NCI-H345 treated with DMSO at 0.1 percent for 48 hours (cell line): ENCODE data around the gene DLG2.
"Not testable (repeated sequence)": the region's sequence is repeated elsewhere in the genome, so short reads cannot be mapped to it uniquely, and the experiment has no call there.

Source experiments
- DNase-seq: peaks from one replicate; lab custom pipeline; 2025; ENCODE audit not compliant: unreplicated experiment; lab: John Stamatoyannopoulos, UW

The DLG2 gene

DNA sequence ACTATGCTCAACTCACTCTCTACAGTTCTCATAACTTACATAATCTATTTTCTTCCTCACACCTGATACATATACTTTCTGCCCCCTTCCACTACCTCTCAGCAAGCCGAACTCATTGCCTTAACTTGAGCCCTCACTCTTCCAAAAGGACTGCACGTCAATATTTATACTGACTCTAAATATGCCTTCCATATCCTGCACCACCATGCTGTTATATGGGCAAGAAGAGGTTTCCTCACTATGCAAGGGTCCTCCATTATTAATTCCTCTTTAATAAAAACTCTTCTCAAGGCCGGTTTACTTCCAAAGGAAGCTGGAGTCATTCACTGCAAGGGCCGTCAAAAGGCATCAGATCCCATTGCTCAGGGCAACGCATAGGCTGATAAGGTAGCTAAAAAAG, 2204.5 kb downstream of the DLG2 start:
- DNase-seq: not testable (repeated sequence)

DNA sequence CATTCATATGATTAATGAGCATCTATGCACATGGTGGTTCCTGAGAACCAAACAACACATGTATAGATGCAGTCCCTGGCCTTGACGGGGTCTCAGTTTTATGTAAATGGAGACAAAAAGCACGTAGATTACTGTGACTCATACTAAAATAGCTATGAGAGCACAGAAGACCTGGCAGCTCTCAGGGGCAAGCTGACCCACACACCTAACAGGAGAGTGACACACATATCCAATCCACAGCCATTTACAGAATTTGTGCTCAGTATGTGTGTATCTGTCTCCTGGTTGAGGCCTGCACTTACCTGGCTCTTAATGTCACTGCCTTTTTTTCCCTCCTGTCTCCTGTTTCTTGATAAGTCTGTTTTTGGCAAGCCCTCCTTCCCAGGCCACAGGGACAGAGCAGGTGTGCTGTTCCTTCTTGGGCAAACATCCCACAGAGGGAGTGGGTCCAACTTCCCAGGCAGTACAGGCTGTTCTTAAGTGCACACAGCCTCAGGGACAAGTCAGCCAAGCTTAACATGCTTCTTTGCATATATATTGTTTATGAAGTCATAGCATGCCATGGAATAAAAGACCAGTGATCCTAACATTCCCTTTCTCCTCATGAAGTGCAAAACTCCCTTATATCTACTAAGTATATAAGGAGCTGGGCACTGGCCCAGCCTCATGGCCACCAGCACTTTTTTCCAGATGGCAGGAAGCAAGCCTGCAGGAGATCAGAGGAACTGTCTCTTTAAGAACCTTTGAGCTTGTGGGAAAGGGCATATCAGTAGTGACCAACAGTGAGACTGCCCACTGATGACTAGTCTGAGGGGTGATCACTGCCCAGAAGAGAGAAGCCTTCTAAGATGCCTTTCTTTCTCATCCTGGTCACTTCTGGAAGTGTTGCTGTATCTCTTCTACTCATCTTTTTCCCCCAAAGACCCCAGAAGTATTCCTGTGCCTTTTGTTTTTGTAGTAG, 2216.3 kb downstream of the DLG2 start:
- no peak for DNase-seq

DNA sequence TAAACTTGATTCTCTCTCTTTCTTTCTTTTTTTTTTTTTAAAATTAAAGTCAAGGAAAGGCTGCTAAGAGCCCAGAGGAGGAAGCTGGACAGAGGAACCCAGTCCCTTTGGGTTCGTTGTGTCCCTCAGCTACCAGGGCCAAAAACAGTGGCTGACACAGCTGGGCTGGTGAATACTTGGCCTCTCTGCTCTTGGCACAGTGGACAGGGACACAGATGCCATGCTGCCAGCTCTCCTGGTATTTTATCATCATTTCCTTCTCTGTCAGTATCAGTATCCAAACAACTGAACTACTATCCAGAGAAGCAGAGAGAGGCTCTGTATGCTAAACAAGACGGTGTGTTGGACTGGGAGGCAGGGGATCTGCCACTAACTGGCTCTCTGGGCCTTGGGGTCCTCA, 2217.3 kb downstream of the DLG2 start:
- DNase-seq: no peak

DNA sequence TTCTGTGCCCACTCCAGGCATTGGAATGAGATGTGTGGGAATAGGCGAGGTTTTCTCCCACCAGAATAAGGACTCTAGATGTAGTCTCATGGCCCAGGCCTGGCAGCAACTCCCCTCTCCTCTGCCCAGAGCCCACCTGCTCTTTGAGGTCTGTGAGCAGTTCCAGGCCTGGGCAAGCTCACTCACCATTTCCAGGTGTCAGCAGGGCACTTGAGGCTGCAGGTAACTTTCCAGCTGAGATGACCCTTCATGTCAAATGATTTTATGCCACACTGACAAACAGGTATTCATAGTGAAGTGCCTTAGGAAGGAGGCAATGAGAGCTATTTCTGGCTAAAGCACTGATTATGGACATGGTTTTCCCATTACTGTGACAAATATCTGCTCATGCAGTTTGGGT, 2217.7 kb downstream of the DLG2 start:
- no peak for DNase-seq

DNA sequence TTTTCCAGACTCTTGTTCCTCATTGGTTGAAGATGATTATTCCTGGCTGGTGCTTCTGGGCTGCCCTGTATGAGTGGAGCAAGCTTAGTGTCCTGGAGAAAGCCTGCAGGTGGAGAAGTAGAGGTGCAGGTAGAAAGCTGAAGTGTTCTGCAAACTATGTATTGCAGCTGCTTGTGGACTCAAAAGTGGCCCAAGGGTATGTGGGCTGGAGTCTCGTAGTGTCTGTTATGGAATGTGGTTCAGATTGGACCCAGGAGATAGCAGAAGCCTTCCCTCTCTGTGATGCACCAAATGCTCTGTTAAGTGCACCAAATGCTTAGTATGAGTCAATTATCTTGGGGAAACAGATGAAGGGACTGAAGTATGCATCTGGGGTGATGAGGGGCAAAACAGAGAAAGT, 2218.2 kb downstream of the DLG2 start:
- DNase-seq: no peak
